ENCODE results near the gene ZFP3. TPM values are rescaled to one million over a fixed set of nuclear protein-coding genes. Genes with fewer than 3 reads are reported as not detected.
"Not testable (repeated sequence)": the region's sequence is repeated elsewhere in the genome, so short reads cannot be mapped to it uniquely, and the experiment has no call there.

The ZFP3 gene
- total and polyA plus RNA-seq, 2 experiments from 2014 or later, result 0.23 to 0.24 TPM

GRCh38 chr17:5138616-5139457 lies 60.6 kb downstream of the ZFP3 start:
- Histone ChIP-seq H3K79me2 (no peaks in the 10 kb centered on the region), H3K9me2 (replicated peaks; ENCODE audit: insufficient read depth) (no peaks in the 10 kb centered on the region), H3K9me3 (ENCODE audit: low read depth) (no peaks in the 10 kb centered on the region), H3K4me1 (ENCODE audit: insufficient read depth) (no peaks in the 10 kb centered on the region), H3K4me2 (no peak overlapping the region), H3K27ac (no peak overlapping the region), H3K36me3 (replicated peaks; ENCODE audit: insufficient read depth, low read depth) (no peaks in the 10 kb centered on the region), H3K4me3 (no peak overlapping the region), H4K20me1 (ENCODE audit: insufficient read depth, poor library complexity, severe bottlenecking) (no peaks in the 10 kb centered on the region), H2AFZ (no peak overlapping the region), H3K27me3 (no peaks in the 10 kb centered on the region)
- WGBS (ENCODE audit: low lambda C conversion rate, missing lambda C conversion rate), result 92% methylated on average over 24 of the region's 24 CpGs
- no peak for DNase-seq (ENCODE audit: low spot score)
- TF ChIP-seq EZH2phosphoT487 (IDR thresholded peaks at IDR 0.05; ENCODE audit: low read depth, severe bottlenecking, unreplicated experiment), result no peak
- TF ChIP-seq EZH2 (IDR thresholded peaks at IDR 0.05; ENCODE audit: borderline replicate concordance), result no peak
- no peak for TF ChIP-seq CTCF (IDR thresholded peaks at IDR 0.05; ENCODE audit: poor library complexity)

GRCh38 chr17:5139458-5139732 lies 61.1 kb downstream of the ZFP3 start:
- no peak for DNase-seq (ENCODE audit: low spot score)
- no peaks in the 10 kb centered on the region for H3K9me2 ChIP-seq (replicated peaks; ENCODE audit: insufficient read depth)
- 93% methylated on average over 5 of the region's 5 CpGs for WGBS (ENCODE audit: low lambda C conversion rate, missing lambda C conversion rate)
- no peak overlapping the region for H3K4me3 ChIP-seq
- H3K27me3 ChIP-seq, result no peaks in the 10 kb centered on the region
- H3K79me2 ChIP-seq, result no peaks in the 10 kb centered on the region
- H3K27ac ChIP-seq, result no peak overlapping the region
- H3K4me2 ChIP-seq, result no peak overlapping the region
- no peaks in the 10 kb centered on the region for H3K36me3 ChIP-seq (replicated peaks; ENCODE audit: insufficient read depth, low read depth)
- no peaks in the 10 kb centered on the region for H3K4me1 ChIP-seq (ENCODE audit: insufficient read depth)
- H4K20me1 ChIP-seq (ENCODE audit: insufficient read depth, poor library complexity, severe bottlenecking), result no peaks in the 10 kb centered on the region
- no peak overlapping the region for H2AFZ ChIP-seq
- H3K9me3 ChIP-seq (ENCODE audit: low read depth), result no peaks in the 10 kb centered on the region
- no peak for TF ChIP-seq CTCF (IDR thresholded peaks at IDR 0.05; ENCODE audit: poor library complexity)
- TF ChIP-seq EZH2 (IDR thresholded peaks at IDR 0.05; ENCODE audit: borderline replicate concordance), result no peak
- TF ChIP-seq EZH2phosphoT487 (IDR thresholded peaks at IDR 0.05; ENCODE audit: low read depth, severe bottlenecking, unreplicated experiment), result no peak

GRCh38 chr17:5142877-5143276 lies 64.6 kb downstream of the ZFP3 start:
- not testable (repeated sequence) for H3K79me2 ChIP-seq; H3K27me3 ChIP-seq; H3K4me2 ChIP-seq; H3K9me2 ChIP-seq (replicated peaks; ENCODE audit: insufficient read depth); H3K27ac ChIP-seq; H3K4me1 ChIP-seq (ENCODE audit: insufficient read depth); H3K4me3 ChIP-seq; H2AFZ ChIP-seq; H4K20me1 ChIP-seq (ENCODE audit: insufficient read depth, poor library complexity, severe bottlenecking); H3K9me3 ChIP-seq (ENCODE audit: low read depth); H3K36me3 ChIP-seq (replicated peaks; ENCODE audit: insufficient read depth, low read depth); DNase-seq (ENCODE audit: low spot score)
- WGBS (ENCODE audit: low lambda C conversion rate, missing lambda C conversion rate), result 63% methylated on average over 3 of the region's 18 CpGs

Small RNA genes within 50 kb of the gene (small RNA-seq; reads per million reads assigned to genes)
- gene AC012146.4, result not detected

Other genes starting within 250 kb of the ZFP3 start
- 24.4 and 45.3 TPM in 2 replicates for gene MINK1, start 245.1 kb upstream of the ZFP3 start, total RNA-seq
- 39.7 and 49.4 TPM in 2 replicates for gene MINK1, start 245.1 kb upstream of the ZFP3 start, polyA plus RNA-seq
- 7.4 and 9.1 TPM in 2 replicates for gene C17orf107, start 178.9 kb upstream of the ZFP3 start, total RNA-seq
- gene C17orf107, start 178.9 kb upstream of the ZFP3 start, polyA plus RNA-seq, result 8.8 and 14.1 TPM in 2 replicates
- 0.60 and 1.0 TPM in 2 replicates for gene CHRNE, start 175.4 kb upstream of the ZFP3 start, total RNA-seq
- 0.83 and 1.2 TPM in 2 replicates for gene CHRNE, start 175.4 kb upstream of the ZFP3 start, polyA plus RNA-seq
- gene GP1BA, start 146.2 kb upstream of the ZFP3 start, total RNA-seq, result not detected in 2 replicates
- 0.06 TPM in 1 of 2 replicates, not detected in the other for gene GP1BA, start 146.2 kb upstream of the ZFP3 start, polyA plus RNA-seq
- 42.9 and 59.5 TPM in 2 replicates for gene SLC25A11, start 138.4 kb upstream of the ZFP3 start, total RNA-seq
- 78.7 and 84.8 TPM in 2 replicates for gene SLC25A11, start 138.4 kb upstream of the ZFP3 start, polyA plus RNA-seq
- 59.2 and 65.1 TPM in 2 replicates for gene RNF167, start 138.2 kb upstream of the ZFP3 start, total RNA-seq
- gene RNF167, start 138.2 kb upstream of the ZFP3 start, polyA plus RNA-seq, result 66.5 and 75.3 TPM in 2 replicates
- gene PFN1, start 129.9 kb upstream of the ZFP3 start, total RNA-seq, result 244 and 280 TPM in 2 replicates
- 706 and 713 TPM in 2 replicates for gene PFN1, start 129.9 kb upstream of the ZFP3 start, polyA plus RNA-seq
- 16.3 and 18.7 TPM in 2 replicates for gene ENO3, start 127.3 kb upstream of the ZFP3 start, total RNA-seq
- gene ENO3, start 127.3 kb upstream of the ZFP3 start, polyA plus RNA-seq, result 30.2 and 40.4 TPM in 2 replicates
- 64.3 and 85.7 TPM in 2 replicates for gene SPAG7, start 110.7 kb upstream of the ZFP3 start, total RNA-seq
- gene SPAG7, start 110.7 kb upstream of the ZFP3 start, polyA plus RNA-seq, result 194 and 224 TPM in 2 replicates
- gene CAMTA2, start 90.8 kb upstream of the ZFP3 start, total RNA-seq, result 6.9 and 12.5 TPM in 2 replicates
- 45.6 and 47.5 TPM in 2 replicates for gene CAMTA2, start 90.8 kb upstream of the ZFP3 start, polyA plus RNA-seq
- gene INCA1, start 80.9 kb upstream of the ZFP3 start, total RNA-seq, result 1.6 and 2.7 TPM in 2 replicates
- 4.1 and 5.5 TPM in 2 replicates for gene INCA1, start 80.9 kb upstream of the ZFP3 start, polyA plus RNA-seq
- gene KIF1C, start 80.5 kb upstream of the ZFP3 start, total RNA-seq, result 51.3 and 59.4 TPM in 2 replicates
- 65.2 and 75.9 TPM in 2 replicates for gene KIF1C, start 80.5 kb upstream of the ZFP3 start, polyA plus RNA-seq
- 0.13 TPM in 1 of 2 replicates, not detected in the other for gene SLC52A1, start 43.0 kb upstream of the ZFP3 start, total RNA-seq
- 0.16 TPM in 1 of 2 replicates, not detected in the other for gene SLC52A1, start 43.0 kb upstream of the ZFP3 start, polyA plus RNA-seq
- 10.1 and 11.8 TPM in 2 replicates for gene ZNF232, start 33.4 kb downstream of the ZFP3 start, total RNA-seq
- 8.1 and 12.0 TPM in 2 replicates for gene ZNF232, start 33.4 kb downstream of the ZFP3 start, polyA plus RNA-seq
- gene USP6, start 37.6 kb downstream of the ZFP3 start, total RNA-seq, result 0.07 and 0.12 TPM in 2 replicates
- 0.11 and 0.34 TPM in 2 replicates for gene USP6, start 37.6 kb downstream of the ZFP3 start, polyA plus RNA-seq
- gene ZNF594, start 113.4 kb downstream of the ZFP3 start, total RNA-seq, result 6.2 and 7.7 TPM in 2 replicates
- gene ZNF594, start 113.4 kb downstream of the ZFP3 start, polyA plus RNA-seq, result 2.8 and 3.0 TPM in 2 replicates
- 0.03 TPM in 1 of 2 replicates, not detected in the other for gene SCIMP, start 156.4 kb downstream of the ZFP3 start, total RNA-seq
- 0.07 and 0.57 TPM in 2 replicates for gene SCIMP, start 156.4 kb downstream of the ZFP3 start, polyA plus RNA-seq
- gene RABEP1, start 203.8 kb downstream of the ZFP3 start, total RNA-seq, result 35.2 and 47.9 TPM in 2 replicates
- 31.0 and 31.7 TPM in 2 replicates for gene RABEP1, start 203.8 kb downstream of the ZFP3 start, polyA plus RNA-seq

Data from hepatocyte (in vitro differentiated cells).